IPS DF 4.7 (cell line): ENCODE results near the gene KRT13.

ENCODE experiments used
- DNase-seq: peaks from one replicate; pipeline ENCODE4 v3.0.0-alpha.2; 2013; ENCODE audit warnings: low spot score; ENCODE audit errors: extremely low read depth

The KRT13 gene

DNA sequence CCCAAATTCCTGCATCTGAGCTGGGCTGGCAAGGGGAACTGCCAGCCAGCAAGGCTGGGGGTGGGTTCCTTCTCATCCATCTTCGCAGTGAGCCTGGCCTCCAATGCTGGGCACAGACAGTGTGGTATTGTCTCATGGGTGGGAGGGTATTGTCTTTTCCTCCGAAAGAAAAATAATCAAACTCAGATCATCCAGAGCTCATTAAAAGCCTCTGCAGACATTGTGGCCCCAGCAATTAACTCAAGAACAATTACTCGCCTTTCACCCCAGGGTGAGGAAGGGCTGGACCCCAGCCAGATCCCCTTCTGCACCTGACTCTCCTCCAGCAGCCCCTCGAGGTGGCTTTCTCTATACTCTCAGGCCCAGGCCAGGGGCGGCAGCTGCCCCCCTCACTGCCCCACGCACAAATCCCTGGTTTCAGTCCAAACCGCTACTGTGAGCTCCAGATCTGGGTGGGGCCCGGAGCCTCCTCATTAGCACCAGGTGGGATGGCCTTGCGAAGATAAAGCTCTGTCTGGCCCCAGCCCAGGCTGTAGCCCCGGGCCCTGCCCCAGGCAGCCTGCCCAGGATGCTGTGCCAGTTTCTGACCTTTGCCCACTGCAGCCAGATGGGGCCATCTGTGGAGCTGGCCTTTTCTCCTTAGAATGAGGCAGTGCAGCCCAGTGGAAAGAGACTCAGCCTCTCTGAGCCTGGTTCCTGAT is 15.6 kb upstream of the KRT13 start:
- DNase-seq: no peak

DNA sequence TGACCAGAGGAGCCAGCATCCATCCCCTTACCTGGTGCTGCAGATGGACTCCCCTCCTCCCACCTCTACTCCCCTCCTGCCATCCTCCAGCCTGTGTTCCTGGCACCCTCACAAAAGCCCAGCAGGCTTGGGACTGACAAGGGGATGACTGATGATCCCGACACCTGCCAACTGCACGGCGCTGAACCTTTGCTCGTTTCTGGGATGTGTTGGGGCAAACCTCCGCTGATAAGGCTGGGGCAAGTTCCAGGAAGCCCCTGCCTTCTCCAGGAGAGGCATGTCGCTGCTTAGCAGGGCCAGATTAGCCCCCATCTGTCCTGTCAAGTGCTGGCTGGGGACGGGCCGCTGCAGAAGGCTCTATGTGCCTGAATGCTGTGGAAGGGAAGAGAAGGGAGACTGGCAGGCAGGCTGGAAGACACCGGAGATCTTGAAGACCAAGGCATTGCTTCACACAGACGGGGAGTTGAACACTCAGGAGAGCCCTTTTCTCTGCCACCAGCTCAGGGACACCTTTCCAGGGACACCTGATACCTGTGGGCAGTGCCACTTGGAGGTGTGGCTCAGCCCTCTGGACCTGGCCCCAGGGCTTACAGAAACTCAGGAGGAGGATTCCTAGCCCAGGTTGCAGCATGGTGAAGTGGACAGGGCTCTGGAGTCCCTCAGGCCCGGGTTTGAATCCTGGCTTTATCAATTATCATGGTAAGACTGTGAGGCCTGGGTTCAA is 14.3 kb upstream of the KRT13 start:
- no peak for DNase-seq

DNA sequence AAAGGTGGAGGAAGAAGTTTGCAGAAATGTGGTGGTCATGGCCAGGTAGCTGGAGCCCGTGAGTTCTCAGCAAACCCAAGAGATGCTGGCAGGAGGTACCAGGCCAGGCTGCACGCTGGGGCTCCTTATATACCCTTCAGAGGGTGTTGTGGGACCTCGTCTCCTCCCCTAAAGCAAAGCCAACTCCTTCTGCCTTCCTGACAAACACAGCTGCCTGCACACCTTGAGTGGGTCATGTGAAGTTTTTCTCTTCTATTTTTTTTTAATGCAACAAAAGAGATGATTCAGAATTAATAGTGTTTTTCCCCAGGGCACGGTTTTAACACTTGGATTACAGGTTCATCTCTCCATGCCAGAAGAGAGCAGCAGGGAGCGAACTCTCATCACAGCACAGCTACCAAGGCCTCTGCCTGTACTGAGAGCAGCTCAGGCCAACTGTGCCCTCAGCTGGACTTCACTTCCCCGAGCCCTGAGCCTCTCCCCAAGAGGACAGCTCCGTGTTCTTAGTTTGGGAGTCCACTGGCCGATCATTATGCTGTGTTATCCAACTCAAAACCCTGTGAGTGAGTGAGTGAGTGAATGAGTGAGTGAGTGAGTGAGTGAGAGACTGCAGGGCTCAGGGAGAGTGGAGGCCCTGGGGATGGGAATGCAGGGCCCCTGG is 13.5 kb upstream of the KRT13 start, which contains the start of gene KRT15:
Gene KRT15 (minus strand): TSS at position 102 of the 661 bp plus-strand sequence. CDS start 63 bp downstream, at position 39.
- DNase-seq: no peak

DNA sequence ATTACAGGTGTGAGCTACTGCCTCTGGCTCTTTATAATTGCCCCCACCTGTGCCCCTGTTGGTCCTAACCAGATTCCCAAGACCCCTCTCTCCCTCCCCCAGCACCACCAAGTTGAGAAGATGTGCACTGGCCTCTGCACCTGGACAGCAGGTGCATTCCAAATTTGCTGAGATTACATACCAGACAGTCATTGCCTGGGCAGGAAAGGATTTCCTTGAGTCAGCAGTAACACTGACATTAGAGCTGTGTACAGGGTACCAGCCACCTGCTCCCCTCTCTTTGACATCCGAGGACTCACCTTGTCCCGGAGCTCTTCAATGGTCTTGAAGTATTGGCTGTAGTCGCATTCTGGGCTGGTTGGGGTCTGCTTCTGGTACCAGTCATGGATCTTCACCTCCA is 12.6 kb upstream of the KRT13 start:
- DNase-seq: no peak

DNA sequence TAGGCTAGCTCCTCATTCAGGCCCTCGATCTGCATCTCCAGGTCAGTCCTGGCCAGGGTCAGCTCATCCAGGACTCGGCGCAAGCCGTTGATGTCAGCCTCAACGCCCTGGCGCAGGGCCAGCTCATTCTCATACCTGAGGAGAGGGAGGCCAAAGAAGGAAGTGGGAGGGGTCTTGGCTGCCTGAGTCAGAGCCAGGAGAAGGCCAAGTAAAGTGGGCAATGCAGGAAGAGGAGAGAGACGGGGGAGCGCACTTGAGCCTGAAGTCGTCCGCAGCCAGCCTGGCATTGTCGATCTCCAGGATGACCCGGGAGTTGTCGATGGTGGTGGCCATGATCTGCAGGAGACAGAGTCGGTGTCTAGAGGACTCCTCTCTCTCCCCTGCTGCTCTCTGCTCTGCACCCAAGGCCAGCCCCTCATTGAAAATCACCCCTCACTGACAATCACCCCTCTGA is 11.4 kb upstream of the KRT13 start:
- DNase-seq: no peak

DNA sequence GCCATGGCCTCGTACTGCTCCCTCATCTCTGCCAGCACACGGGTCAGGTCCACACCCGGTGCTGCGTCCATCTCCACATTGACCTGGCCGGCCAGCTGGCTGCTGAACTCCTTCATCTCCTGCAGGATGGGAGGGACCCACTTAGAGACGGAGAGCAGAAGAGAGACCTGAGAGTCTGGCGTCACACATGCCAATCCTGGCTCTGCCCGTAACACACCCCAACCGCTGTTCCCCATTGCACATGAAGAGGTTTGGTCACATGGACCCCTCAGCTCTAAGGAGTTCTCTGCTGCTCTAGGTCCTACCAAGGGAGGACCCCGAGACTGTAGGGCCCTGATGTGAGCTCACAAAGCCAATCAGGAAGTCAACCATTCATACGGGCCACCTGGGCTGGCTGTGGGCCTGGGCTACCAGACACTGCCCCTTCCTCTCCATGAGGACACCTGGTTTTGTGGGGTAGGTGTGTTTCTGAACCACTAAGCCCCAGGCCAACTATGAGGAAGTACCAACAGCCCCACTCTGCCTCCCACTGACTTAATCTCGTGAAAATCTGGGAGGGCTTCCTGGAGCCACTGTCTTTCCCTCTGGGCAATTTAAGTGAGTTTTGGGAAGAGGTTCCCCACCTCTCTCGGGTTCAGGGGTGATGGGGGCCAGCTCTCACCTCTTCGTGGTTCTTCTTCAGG is 10.9 kb upstream of the KRT13 start:
- DNase-seq: no peak

DNA sequence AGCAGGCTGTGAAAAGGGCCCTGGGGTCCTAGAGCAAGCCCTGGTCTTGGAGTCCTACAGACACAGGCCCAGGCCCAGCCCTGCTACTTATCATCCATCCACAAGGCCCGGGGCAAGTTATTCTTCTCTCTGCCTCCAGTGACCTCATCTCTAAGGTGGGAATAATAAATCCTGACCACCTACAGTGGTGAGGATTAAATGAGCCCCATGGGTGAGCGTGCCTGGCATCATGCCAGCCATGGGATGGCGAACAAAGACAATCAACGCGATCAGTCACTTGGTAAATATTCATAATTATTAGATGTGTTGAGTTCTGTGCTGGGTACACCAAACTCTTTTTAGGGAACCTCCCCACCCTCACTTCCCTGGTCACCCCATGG is 7.7 kb upstream of the KRT13 start:
- DNase-seq: no peak

DNA sequence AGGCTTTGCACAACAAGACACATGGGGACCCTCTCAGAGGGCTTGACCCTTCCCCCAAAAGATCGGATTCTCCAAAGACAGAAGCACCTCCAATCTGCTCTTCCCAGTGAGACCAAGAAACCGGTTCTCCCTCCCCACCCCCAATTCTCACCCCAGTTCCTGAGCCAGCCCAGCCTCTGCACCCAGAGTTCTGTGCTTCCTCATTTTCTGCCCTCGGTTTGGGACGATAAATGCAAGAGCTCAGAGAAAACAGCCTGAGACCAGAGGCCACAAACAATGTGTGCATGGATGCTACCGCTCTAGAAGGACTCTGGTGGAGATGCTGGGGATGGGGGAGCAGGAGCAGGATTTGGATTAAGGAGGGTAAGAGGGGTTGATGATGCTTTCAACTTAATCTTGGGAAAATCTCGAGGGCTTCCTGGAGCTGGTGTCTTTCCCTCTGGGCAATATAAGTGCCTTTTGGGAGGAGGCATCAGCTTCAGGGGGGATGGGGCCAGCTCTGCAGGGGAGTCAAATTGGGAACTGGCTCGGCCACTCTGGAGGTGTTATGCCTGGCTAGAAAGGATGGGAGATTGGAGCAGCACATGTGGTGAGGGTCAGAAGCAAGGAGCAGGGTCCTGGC is 7.2 kb upstream of the KRT13 start:
- no peak for DNase-seq

DNA sequence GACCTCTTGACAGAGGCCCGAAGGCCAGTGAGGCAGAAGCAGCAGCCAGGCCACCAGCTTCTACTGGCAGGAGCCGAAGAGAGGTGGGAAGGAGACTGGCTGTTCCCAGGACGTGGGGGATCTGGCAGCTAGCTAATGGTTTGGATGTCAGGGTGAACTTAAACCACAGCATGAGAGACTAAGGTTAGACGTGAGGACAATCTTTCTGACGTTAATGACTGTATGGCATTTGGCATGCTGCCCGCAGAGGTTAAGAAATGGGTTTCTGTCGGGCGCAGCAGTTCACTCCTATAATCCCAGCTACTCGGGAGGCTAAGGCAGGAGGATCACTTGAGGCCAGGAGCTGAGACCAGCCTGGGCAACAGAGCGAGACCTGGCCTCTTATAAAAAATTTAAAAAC is 6.3 kb upstream of the KRT13 start:
- DNase-seq: no peak

DNA sequence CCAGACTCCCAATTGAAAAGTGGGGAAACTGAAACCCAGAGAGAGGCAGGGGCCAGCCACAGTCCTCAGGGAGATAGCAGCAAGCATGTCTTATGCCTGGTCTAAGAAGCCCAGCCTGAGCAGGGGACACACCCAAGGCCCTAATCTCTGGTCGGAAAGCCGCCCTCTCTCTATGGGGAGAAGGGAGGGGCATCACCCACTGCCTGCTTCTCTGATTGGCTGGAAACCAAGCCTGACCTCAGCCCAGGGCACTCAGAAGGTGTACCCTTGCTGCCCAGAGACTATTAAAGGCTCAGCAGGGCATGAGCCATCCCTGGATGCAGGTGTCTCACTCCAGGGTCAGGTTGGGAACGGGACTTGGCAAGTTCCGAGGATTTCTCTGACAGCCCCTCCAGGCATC is 5.7 kb upstream of the KRT13 start:
- DNase-seq: no peak

DNA sequence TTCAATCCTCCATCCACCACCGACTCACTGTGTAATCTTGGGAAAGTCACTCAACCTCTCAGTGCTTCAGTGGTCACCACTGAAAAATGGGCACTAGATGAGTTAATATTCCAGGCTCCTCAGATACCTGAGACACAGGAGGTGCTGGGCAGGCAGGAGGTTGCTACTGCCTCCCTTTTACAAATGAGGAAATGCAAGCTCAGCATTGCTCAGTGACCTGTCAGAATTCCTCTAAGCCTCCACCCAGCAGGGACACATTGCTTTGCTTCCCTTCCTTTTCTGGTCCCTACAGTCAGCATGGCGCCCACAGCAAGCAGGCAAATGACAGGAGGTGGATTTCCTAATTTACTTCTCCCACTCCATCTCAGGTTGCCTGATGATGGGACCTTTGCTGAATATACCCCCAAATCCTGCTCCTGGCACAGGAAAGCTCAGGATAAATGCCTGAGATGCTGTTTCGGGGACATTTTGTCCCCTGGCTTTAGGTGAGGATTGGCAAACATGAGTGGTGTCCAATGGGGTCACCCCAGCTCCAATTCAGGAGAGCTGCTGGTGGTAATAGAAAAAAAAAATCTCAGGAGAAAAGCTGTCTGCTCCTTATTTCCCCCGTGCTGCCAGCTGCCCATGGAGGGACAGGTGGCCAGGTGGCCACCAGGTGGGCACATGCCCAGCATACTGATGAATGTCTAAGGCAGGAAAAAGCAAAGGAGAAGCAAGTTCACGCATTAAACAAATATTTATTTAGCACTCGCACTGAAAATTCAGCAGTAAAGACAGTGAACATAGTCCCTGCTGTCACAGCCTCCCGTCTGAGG is 5.0 kb upstream of the KRT13 start:
- DNase-seq: no peak

DNA sequence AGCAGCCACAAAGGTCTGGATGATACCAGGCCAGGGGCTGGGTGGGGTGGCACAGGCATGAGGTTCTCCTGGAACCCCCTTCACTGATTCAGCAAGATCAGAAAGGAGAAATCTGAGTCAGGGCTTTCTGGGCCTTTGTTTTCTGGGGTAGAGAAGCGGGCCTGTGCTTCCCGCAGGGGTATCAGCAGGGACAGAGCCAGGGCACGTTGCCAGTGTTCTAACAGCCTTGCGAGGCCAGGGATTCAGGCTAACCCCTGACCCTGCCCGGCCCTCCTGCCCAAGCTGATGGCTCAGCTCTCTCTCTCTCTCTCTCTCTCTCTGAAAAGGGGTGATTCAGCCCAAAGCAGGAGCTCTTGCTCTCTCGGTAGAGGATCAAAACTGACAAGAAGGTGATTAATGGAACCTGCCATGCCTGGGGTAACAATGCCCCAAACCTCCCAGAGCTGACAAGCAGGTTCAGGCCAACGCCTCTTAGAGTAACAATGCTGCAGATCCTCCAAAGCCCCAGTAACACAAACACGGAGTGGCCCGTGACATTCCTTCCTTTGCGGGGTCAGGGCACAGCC is 2.0 kb upstream of the KRT13 start:
- DNase-seq: no peak

DNA sequence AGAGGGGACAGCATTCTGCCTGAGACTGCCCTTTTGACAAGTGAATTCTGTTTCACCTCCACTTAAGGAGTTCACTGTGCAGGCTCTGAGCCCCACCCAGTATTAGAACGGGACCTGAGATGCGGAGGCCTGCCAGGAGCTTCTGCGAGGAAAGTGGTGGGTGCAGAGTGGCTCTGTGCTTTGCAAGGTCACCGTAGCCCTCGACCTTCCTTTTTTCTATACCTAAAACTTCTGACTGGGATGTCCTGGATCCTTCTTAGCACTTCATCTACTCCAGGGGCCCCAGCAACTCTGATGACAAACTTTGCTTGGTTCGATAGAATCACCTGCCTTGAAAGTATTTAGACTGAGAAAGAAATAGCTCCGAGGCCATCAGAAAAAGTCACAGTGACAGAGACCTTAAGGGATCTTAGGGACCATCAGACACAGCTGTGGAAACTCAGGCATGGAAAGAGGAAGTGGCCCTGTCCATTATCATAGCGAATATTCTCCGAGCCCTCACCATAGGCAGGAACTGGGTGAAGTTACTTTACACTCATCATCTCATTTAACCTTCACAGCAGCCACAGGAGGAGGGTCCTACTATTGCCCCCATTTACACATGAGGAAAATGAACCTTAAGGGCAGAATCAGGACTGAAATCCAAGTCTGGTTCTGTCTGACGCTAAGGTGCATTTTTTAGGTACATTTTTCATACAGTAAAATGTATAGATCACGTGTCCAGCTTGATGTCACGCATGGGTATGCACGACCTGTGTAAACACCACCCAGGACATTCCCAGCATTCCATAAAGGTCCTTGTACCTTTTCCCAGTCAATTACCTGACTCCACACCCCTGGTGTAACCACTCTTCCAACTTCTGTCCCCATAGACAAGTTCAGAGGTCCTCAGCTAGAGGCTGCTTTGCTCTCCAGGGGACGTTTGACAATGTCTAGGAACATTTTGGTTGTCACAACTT is 676 bp upstream of the KRT13 start:
- no peak for DNase-seq

DNA sequence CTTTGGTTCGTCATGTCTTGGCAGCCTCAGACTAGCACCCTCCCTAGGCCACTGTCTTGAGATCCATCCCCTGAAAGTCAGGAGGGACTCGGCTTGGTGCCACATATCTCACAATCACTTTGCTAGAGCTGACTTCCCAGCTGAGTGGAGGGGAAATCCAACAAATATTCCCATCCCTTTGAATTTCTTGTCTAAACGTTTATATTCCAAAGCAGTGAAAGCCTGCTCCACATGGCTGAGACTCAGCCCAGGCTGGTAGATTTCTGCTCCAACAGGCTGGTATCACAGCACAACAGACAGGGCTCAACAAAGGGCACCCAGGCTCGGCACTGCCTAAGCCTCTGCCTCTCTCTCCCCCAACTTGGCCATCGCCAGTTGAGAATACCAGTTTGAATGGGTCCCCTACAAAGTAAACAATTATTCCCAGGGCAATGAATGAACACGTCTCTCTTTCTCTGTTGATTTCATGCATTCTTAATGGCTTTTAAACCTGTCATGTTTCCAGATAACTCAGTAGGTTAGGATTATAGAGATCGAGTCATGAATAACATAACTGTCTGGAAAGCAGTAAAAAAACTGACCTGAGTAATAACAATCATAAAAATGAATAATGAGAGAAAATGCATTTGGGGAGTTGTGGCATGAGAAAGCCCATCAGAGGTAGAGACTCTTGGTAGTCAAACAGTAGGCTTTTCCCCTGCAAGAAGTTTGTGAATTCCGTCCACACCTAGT is 1.0 kb downstream of the KRT13 start:
- no peak for DNase-seq

DNA sequence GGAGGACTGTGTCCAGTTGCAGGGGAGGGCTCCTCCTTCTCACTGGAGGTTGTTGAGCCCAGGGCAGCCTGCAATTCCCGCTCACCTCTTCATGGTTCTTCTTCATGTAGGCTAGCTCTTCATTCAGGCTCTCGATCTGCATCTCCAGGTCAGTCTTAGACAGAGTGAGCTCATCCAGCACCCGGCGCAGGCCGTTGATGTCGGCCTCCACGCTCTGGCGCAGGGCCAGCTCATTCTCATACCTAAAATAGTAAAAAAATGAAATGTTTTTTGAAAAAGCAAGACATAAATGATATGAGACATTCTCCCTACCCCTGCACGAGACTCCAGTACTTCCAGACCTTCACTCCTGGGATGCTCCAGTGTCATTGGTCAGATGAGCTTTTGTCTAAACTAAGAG is 2.2 kb downstream of the KRT13 start:
- DNase-seq: no peak

DNA sequence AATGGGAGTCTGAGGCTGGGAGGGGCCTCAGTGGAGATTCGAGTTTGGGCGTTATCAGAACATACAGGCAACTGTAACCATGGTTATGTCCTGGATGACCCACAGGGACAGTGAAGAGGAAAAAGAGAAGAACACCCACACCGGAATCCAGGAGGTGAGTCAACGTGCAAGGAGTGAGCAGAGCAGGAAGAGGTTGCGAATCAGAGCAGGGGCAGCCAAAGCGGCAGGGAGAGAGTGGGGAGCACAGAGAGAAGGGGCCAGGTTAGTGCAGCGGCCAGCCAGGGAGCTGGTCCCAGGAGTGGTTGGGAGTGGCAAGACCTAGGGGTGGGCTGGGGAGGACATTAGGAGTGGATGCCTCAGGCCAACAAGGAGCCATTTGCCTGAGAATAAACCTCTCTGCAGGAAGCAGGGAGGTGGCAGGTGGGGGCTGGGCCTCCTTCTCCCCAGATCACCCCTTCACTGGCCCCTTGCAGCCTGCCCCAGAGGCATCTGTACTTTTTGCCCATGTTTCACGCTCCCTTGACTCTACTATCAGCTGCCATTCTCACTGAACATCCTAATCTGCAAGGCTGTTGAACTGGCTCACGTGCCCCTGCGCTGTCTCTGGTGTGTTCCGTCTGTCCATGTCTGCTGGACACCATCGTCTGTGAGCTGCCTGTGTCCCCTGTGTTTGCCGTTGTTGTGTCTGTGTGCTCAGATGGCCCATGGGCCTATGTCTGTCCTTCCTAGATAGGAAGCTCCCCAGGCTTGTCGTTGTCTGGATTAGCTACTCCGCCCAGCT is 5.1 kb downstream of the KRT13 start:
- no peak for DNase-seq

DNA sequence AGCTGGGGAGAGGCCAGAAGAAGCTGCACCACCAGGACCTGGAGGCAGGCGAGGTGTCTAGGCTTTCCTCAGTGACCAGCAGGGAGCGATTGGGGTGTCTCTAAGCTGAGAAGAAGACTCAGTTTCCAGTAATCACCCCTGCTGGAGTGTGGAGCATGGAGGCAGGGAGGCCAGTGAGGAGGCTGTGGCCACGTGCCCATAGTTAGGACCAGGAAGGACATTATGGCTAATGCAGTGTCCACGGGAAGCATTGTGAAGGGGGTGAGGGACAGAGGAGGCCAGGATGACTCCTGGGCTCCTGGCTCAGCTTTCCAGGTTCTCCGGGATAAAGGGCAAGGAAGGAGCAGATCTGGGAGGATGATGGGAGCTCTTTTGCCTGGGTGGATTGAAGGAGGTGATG is 5.7 kb downstream of the KRT13 start:
- no peak for DNase-seq

DNA sequence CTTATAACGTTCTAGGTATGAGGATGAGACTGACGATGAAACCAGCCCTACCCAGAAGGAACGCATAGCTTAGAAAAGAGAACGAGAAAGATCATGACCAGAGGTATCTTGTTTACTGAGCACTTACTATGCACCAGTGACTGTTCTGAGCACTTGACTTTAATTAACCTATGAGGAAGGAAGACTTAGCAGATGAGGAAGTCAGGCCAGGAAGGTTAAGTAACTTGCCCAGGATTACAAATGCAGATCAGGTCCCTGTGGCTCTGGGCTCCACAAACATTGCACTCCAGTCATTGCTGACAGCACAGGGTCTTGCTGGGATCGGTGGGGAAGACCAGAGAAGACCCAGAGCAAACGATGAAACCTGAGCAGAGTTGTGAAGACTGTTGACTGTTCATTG is 7.1 kb downstream of the KRT13 start:
- no peak for DNase-seq
